GM19438 (cell line): ENCODE measurements around the gene MACROD2.
"Not testable (repeated sequence)": the region's sequence is repeated elsewhere in the genome, so short reads cannot be mapped to it uniquely, and the experiment has no call there.

Experiments
- ATAC-seq: cut with Tn5 transposase; IDR thresholded peaks from one replicate; pipeline ENCODE4 v1.9.1; 2021; ENCODE audit warnings: low read depth; ENCODE audit not compliant: unreplicated experiment

MACROD2 gene

GRCh38 chr20:14996883-14997672 is 1001.8 kb downstream of the MACROD2 start:
- ATAC-seq, result no peak

GRCh38 chr20:14997791-14998190 is 1002.5 kb downstream of the MACROD2 start:
- no peak for ATAC-seq

GRCh38 chr20:15005300-15005986 is 1010.1 kb downstream of the MACROD2 start:
- ATAC-seq, result no peak

GRCh38 chr20:15011631-15012030 is 1016.3 kb downstream of the MACROD2 start:
- ATAC-seq, result no peak

GRCh38 chr20:15012566-15012965 is 1017.2 kb downstream of the MACROD2 start:
- no peak for ATAC-seq

- not testable (repeated sequence) for ATAC-seq
Observed at GRCh38 chr20:15016875-15017274, 1021.6 kb downstream of the MACROD2 start.

GRCh38 chr20:15018966-15019365 is 1023.6 kb downstream of the MACROD2 start:
- ATAC-seq, result no peak

GRCh38 chr20:15020845-15021244 is 1025.5 kb downstream of the MACROD2 start:
- ATAC-seq, result no peak

- ATAC-seq, result no peak
Observed at GRCh38 chr20:15022921-15023320, 1027.6 kb downstream of the MACROD2 start.

- no peak for ATAC-seq
Observed at GRCh38 chr20:15026759-15027158, 1031.4 kb downstream of the MACROD2 start.

GRCh38 chr20:15030826-15031225 is 1035.5 kb downstream of the MACROD2 start:
- no peak for ATAC-seq

- ATAC-seq, result no peak
Observed at GRCh38 chr20:15031546-15032351, 1036.4 kb downstream of the MACROD2 start.

- ATAC-seq, result no peak
Observed at GRCh38 chr20:15032352-15032622, 1037.0 kb downstream of the MACROD2 start.

GRCh38 chr20:15033269-15033668 is 1038.0 kb downstream of the MACROD2 start:
- no peak for ATAC-seq

GRCh38 chr20:15033891-15034290 is 1038.6 kb downstream of the MACROD2 start:
- no peak for ATAC-seq

GRCh38 chr20:15036948-15037347 is 1041.6 kb downstream of the MACROD2 start:
- ATAC-seq, result no peak

GRCh38 chr20:15039088-15039752 is 1043.9 kb downstream of the MACROD2 start:
- no peak for ATAC-seq

- no peak for ATAC-seq
Observed at GRCh38 chr20:15042723-15043122, 1047.4 kb downstream of the MACROD2 start.

GRCh38 chr20:15045246-15045645 is 1049.9 kb downstream of the MACROD2 start:
- ATAC-seq, result no peak

GRCh38 chr20:15047042-15047441 is 1051.7 kb downstream of the MACROD2 start:
- ATAC-seq, result no peak

GRCh38 chr20:15047601-15048000 is 1052.3 kb downstream of the MACROD2 start:
- ATAC-seq, result no peak
